ENCODE results near the gene STUM. TPM values are rescaled to one million over a fixed set of nuclear protein-coding genes. Genes with fewer than 3 reads are reported as not detected.

The STUM gene
- total and polyA plus RNA-seq, 2 experiments from 2014 or later: 0.23 to 1.3 TPM

GRCh38 chr1:226562989-226563388 is 14.4 kb downstream of the STUM start:
- no peak overlapping the region for H3K4me3 Mint-ChIP-seq
- H3K27ac Mint-ChIP-seq: no peak overlapping the region

More at GRCh38 chr1:226562989-226563388, 14.4 kb downstream of the STUM start:
- Mint-ChIP-seq H3K9me3 (no peaks in the 10 kb centered on the region), H3K36me3 (ENCODE audit: low read depth) (no peaks in the 10 kb centered on the region), H3K27me3 (ENCODE audit: insufficient read depth, low read depth, poor library complexity) (no peaks in the 10 kb centered on the region), H3K4me1 (peaks cover 3% of the 10 kb centered on the region; the same call in 2 of the 3 replicates)
- TF ChIP-seq ETS1 (IDR thresholded peaks at IDR 0.05) (no peak), STAT1 (IDR thresholded peaks at IDR 0.05; ENCODE audit: unreplicated experiment) (no peak), REST (IDR thresholded peaks at IDR 0.05; ENCODE audit: unreplicated experiment) (no peak), EZH2phosphoT487 (IDR thresholded peaks at IDR 0.05; ENCODE audit: unreplicated experiment) (no peak), ZNF462 (CRISPR knock-in tag; IDR thresholded peaks at IDR 0.05) (no peak), CREB1 (CRISPR knock-in tag; IDR thresholded peaks at IDR 0.05; ENCODE audit: low read depth) (no peak), ZNF331 (CRISPR knock-in tag; IDR thresholded peaks at IDR 0.05; ENCODE audit: low read depth) (no peak), CTCF (conservative IDR thresholded peaks at IDR 0.05; ENCODE audit: low read depth in 2 of 2) (no peak), NANOG (IDR thresholded peaks at IDR 0.05; ENCODE audit: borderline replicate concordance) (no peak), EZH2 (IDR thresholded peaks at IDR 0.05; ENCODE audit: low read depth, unreplicated experiment) (no peak)
- Histone ChIP-seq H3K79me2 (replicated peaks; ENCODE audit: insufficient read depth) (no peaks in the 10 kb centered on the region), H3K4me3 (no peak overlapping the region), H4K20me1 (replicated peaks; ENCODE audit: insufficient read depth) (no peaks in the 10 kb centered on the region), H3K36me3 (ENCODE audit: insufficient read depth) (no peaks in the 10 kb centered on the region), H3K27me3 (ENCODE audit: insufficient read depth) (no peaks in the 10 kb centered on the region), H3F3A (replicated peaks; ENCODE audit: low read depth) (no peaks in the 10 kb centered on the region), H3K9me2 (ENCODE audit: insufficient read depth) (0 out of 2 replicates have a peak, but pooled peaks cover 7% of the 10 kb centered on the region), H3K4me1 (ENCODE audit: insufficient read depth) (no peaks in the 10 kb centered on the region), H3K27ac (ENCODE audit: low read depth) (no peak overlapping the region), H3K4me2 (no peak overlapping the region), H2AFZ (no peak overlapping the region)
- no peak for DNase-seq (ENCODE audit: low spot score)
- ATAC-seq: no peak
